ENCODE measurements around the gene ALLC. TPM values are rescaled to one million over a fixed set of nuclear protein-coding genes. Genes with fewer than 3 reads are reported as not detected.

Gene ALLC
- total and polyA plus RNA-seq, 2 donors (not counting 1 experiment from before 2014, with no cell fraction given), result not detected

DNA sequence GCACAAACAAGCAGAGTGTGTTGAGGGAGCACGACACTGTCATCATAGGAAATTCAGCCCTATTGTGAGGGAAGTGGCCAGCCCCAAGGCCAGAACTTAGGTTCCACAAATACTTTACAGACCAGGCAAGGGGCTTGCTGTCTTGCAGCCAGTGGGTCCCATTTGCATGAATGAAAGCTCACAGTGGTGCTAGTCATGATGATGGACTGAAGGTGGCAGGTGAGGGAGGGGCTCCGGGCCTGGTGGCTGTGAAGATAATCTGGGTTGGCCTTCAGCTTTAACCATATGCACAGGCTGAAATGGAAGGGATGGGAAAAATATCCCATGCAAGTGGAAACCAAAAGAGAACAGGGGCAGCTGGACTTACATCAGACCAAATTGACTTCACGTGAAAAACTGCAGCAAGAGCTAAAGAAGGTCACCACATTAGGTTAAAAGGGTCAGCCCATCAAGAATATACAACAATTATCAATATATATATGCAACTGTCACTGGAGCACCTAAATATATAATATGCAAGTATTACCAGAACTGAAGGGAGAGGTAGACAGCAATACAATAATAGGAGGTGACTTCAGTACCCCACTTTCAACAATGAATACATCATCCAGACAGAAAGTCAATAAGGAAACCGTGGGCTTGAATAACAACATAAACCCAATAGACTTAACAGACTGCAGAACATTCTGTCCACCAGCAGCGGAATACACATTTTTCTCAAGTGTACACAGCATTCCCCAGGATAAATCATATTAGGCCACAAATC is 84.9 kb downstream of the ALLC start:
- Histone ChIP-seq H3K4me2 (replicated peaks; ENCODE audit: low read depth, low read length, poor library complexity, severe bottlenecking) (no peak overlapping the region), H3K27ac (ENCODE audit: low read length in 2 of 2) (no peak overlapping the region), H2AFZ (ENCODE audit: insufficient read depth, low read depth, low read length, poor library complexity, severe bottlenecking) (no peak overlapping the region), H3K9ac (ENCODE audit: low read length) (no peak overlapping the region), H3K27me3 (replicated peaks in 1 of 4; ENCODE audit: control extremely low read depth in 1 of 4, control insufficient read depth in 3 of 4, insufficient read depth in 4 of 4, low read length in 3 of 4) (no peaks in the 10 kb centered on the region), H3K4me1 (ENCODE audit: control insufficient read depth in 2 of 2, insufficient read depth in 2 of 2, low read length in 2 of 2) (no peaks in the 10 kb centered on the region), H3K4me3 (ENCODE audit: control extremely low read depth in 1 of 5, extremely low read depth in 1 of 5, insufficient read depth in 1 of 5, low read depth in 2 of 5, low read length in 4 of 5) (no peak overlapping the region), H3K9me3 (ENCODE audit: control extremely low read depth in 1 of 3, control insufficient read depth in 2 of 3, insufficient read depth in 1 of 3, low read length in 2 of 3) (no peaks in the 10 kb centered on the region), H3K79me2 (ENCODE audit: control insufficient read depth, insufficient read depth, low read length) (no peaks in the 10 kb centered on the region), H3K36me3 (replicated peaks in 1 of 2; ENCODE audit: control extremely low read depth in 1 of 2, control insufficient read depth in 1 of 2, extremely low read depth in 1 of 2, insufficient read depth in 2 of 2, low read length in 1 of 2) (no peaks in the 10 kb centered on the region), H4K20me1 (ENCODE audit: control insufficient read depth, insufficient read depth, low read length, poor library complexity, severe bottlenecking) (no peaks in the 10 kb centered on the region)
- no peak for ATAC-seq (ENCODE audit: low read depth)
- H3K4me3 Mint-ChIP-seq, result no peak overlapping the region
- intact Hi-C loops (cut with micrococcal nuclease), result no loop called here
- H3K27ac Mint-ChIP-seq, result no peak overlapping the region
- DNase-seq, result no peak
- no peaks in the 10 kb centered on the region for H3K27me3 Mint-ChIP-seq
- TF ChIP-seq, protein P1, sequence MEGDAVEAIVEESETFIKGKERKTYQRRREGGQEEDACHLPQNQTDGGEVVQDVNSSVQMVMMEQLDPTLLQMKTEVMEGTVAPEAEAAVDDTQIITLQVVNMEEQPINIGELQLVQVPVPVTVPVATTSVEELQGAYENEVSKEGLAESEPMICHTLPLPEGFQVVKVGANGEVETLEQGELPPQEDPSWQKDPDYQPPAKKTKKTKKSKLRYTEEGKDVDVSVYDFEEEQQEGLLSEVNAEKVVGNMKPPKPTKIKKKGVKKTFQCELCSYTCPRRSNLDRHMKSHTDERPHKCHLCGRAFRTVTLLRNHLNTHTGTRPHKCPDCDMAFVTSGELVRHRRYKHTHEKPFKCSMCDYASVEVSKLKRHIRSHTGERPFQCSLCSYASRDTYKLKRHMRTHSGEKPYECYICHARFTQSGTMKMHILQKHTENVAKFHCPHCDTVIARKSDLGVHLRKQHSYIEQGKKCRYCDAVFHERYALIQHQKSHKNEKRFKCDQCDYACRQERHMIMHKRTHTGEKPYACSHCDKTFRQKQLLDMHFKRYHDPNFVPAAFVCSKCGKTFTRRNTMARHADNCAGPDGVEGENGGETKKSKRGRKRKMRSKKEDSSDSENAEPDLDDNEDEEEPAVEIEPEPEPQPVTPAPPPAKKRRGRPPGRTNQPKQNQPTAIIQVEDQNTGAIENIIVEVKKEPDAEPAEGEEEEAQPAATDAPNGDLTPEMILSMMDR (IDR thresholded peaks at IDR 0.05), result no peak
- ChIA-PET POLR2A (no interaction called here), CTCF (no interaction called here)
- WGBS (ENCODE audit: insufficient coverage), result 89% methylated on average over 4 of the region's 5 CpGs
- H3K4me1 Mint-ChIP-seq, result no peaks in the 10 kb centered on the region
- H3K9me3 Mint-ChIP-seq (ENCODE audit: insufficient read depth), result no peaks in the 10 kb centered on the region

DNA sequence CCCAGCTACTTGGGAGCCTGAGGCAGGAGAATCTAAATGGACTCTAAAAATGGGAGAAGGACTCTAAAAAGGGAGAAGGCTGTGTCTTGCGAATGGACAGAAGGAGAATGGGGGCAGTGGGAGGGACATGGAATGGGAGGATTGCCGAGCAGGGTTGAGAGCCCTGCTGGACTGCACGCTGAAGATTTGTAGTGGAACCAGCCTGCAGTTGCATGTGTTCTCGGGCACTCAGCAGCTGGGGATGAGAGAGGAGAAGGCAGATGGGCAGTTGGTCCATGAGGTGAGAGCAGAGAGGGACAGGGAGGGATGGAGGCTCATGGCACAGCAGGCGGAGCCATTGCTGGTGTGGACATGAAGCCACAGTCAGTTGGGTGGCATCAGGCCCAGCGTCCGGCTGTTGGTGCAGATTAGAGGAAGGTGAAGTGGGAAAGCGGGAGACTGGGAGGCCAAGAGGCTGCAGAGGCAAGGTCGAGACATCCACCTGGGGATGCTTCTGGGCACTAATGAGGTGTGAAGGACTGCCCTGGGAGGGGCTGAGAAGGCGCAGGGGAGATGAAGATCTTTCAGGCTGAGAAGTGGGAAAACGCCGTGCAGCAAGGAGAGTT is 86.1 kb downstream of the ALLC start:
- H3K27me3 ChIP-seq (replicated peaks in 1 of 4; ENCODE audit: control extremely low read depth in 1 of 4, control insufficient read depth in 3 of 4, insufficient read depth in 4 of 4, low read length in 3 of 4), result no peaks in the 10 kb centered on the region
- H3K27me3 Mint-ChIP-seq, result no peaks in the 10 kb centered on the region
- TF ChIP-seq, protein P1 (IDR thresholded peaks at IDR 0.05), result no peak
- no peak for TF ChIP-seq EZH2 (IDR thresholded peaks at IDR 0.05; ENCODE audit: borderline replicate concordance, insufficient read depth, low read depth, low read length, poor library complexity, severe bottlenecking)
- H3K27ac Mint-ChIP-seq, result no peak overlapping the region
- no peak overlapping the region for H3K27ac ChIP-seq (ENCODE audit: low read length in 2 of 2)
- no peak overlapping the region for H2AFZ ChIP-seq (ENCODE audit: insufficient read depth, low read depth, low read length, poor library complexity, severe bottlenecking)
- CTCF ChIA-PET, result no interaction called here
- DNase-seq, result no peak
- no peaks in the 10 kb centered on the region for H4K20me1 ChIP-seq (ENCODE audit: control insufficient read depth, insufficient read depth, low read length, poor library complexity, severe bottlenecking)
- POLR2A ChIA-PET, result no interaction called here
- no peaks in the 10 kb centered on the region for H3K9me3 ChIP-seq (ENCODE audit: control extremely low read depth in 1 of 3, control insufficient read depth in 2 of 3, insufficient read depth in 1 of 3, low read length in 2 of 3)
- no peak for ATAC-seq (ENCODE audit: low read depth)
- no peaks in the 10 kb centered on the region for H3K4me1 ChIP-seq (ENCODE audit: control insufficient read depth in 2 of 2, insufficient read depth in 2 of 2, low read length in 2 of 2)
- H3K36me3 ChIP-seq (replicated peaks in 1 of 2; ENCODE audit: control extremely low read depth in 1 of 2, control insufficient read depth in 1 of 2, extremely low read depth in 1 of 2, insufficient read depth in 2 of 2, low read length in 1 of 2), result no peaks in the 10 kb centered on the region
- H3K4me2 ChIP-seq (replicated peaks; ENCODE audit: low read depth, low read length, poor library complexity, severe bottlenecking), result no peak overlapping the region
- 92% methylated on average over 10 of the region's 12 CpGs for WGBS (ENCODE audit: insufficient coverage)
- no peaks in the 10 kb centered on the region for H3K79me2 ChIP-seq (ENCODE audit: control insufficient read depth, insufficient read depth, low read length)
- no peak overlapping the region for H3K9ac ChIP-seq (ENCODE audit: low read length)
- no peak overlapping the region for H3K4me3 ChIP-seq (ENCODE audit: control extremely low read depth in 1 of 5, extremely low read depth in 1 of 5, insufficient read depth in 1 of 5, low read depth in 2 of 5, low read length in 4 of 5)
- no peak overlapping the region for H3K4me3 Mint-ChIP-seq
- intact Hi-C loops (cut with micrococcal nuclease), result no loop called here
- no peaks in the 10 kb centered on the region for H3K9me3 Mint-ChIP-seq (ENCODE audit: insufficient read depth)
- H3K4me1 Mint-ChIP-seq, result no peaks in the 10 kb centered on the region
